GM21515 (cell line): ENCODE measurements around the gene KCTD12.
A peak's percentile ranks its signal among the peaks of the same experiment; 100 is the strongest.
"Not testable (repeated sequence)": the region's sequence is repeated elsewhere in the genome, so short reads cannot be mapped to it uniquely, and the experiment has no call there.

Experiments
- ATAC-seq: cut with Tn5 transposase; IDR thresholded peaks from one replicate; pipeline ENCODE4 v1.9.1; 2021; ENCODE audit not compliant: unreplicated experiment

KCTD12 gene

DNA sequence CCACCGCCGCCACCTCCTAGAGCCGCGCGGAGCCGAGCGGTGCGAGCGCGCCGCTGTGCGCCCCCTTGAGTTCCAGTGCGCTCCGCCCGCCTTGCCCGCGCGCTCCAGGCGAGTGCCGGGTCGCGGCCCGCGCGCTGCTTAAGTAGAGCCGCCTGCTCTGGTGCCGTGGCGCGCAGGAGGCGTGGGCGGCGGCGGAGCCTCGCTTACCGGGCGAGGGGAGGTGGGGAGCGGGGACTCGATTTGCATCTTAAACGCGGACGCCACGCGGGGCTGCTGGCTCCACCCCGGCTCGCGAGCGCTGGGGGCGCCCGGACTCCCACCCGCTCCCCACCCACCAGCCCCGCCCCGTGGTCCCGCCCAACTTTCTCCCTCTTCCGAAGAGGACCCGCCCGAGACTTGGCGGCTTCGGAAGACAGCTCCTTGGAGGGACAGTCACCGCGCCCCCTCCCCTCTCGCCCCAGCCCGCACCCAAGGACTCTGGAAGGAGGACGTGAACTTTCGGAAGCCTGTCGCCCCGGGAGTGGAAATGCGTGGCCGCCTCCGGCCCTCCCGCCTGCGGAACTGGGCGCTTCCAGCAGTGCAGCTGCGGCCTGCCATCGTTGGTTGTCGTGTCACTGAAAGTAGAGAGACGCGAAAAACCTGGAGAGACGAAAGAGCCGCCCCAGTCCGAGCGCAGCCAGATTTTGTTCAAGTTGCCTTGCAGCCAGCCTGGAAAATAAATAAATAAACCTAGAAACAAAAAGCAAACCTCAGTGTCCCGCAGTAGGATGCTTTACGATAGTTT, at the start of gene KCTD12:
Gene KCTD12 (minus strand): TSS at position 114 of the 784 bp plus-strand sequence. CDS start 257 bp downstream, outside the sequence.
- peak; percentile 68 for ATAC-seq

DNA sequence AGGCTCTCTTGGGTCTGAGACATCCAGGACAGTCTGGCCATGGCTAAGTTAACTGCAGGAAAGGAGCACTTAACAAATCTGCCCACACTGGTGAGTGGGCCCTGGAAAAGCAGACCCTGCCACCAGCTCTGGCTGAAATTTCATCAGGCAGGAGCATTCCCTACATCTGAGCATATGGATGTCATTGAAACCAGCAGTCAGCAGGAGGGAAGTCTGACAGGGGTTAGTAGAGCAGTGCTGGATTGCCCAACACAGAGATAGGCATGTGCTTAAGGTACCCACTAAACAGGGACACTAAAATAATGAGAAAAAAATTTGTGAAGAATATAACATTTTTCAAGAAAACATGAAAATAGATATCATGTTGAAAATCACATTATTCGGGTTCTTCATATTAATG, 48.5 kb upstream of the KCTD12 start:
- ATAC-seq = no peak

DNA sequence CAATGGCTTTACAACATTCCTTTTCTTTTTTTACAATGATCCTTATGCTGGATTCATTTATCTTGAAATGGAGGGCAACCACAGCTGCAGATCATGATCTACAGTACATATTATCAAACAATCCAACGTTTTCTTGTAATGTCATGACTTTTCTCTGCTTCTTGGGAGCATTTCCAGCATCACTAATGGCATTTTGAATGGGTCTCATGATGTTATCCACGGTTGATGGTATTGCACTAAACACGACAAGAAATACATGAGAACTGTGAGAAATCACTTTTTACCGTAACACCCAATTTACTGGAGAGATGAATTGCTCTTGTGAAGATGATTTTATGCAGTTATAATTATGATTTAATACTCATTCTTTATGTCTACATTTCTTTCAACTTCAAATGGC, 45.9 kb upstream of the KCTD12 start:
- ATAC-seq = no peak

DNA sequence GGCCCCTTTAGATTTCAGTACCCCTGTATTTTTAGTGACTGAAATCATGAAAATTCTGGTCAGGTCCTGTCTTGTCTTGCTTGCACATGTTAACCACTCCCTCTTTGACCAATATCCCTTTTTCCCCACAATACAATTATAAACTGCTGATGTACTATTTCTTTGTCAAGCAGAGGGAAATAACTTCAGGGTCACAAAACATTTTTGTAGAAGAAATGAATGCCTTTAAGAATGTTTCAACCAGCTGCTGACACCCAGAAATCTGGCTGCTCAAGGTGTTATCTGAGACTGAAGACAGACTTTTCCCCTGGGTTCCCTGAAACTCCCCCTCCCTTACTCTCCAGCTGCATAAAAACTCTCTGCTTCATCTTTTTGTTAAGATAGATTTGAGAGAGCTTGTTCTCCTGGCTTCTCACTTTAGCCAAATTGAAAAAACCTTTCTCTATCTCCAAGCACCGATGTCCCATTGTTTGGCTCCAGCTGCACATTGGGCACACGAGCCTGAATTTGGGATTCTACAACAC, 43.7 kb upstream of the KCTD12 start:
- ATAC-seq = no peak

DNA sequence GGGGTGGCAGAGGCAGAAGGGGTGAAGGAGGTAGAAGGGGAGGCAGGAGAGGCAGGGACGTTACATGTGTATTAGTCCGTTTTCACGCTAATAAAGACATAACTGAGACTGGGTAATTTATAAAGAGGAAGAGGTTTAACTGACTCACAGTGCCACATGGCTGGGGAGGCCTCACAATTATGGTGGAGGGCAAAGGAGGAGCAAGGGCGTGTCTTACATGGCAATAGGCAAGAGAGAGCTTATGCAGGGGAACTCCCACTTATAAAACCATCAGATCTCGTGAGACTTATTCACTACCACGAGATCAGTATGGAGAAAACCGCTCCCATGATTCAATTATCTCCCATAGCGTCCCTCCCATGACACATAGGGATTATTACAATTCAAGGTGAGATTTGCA, 43.1 kb upstream of the KCTD12 start:
- no peak for ATAC-seq

DNA sequence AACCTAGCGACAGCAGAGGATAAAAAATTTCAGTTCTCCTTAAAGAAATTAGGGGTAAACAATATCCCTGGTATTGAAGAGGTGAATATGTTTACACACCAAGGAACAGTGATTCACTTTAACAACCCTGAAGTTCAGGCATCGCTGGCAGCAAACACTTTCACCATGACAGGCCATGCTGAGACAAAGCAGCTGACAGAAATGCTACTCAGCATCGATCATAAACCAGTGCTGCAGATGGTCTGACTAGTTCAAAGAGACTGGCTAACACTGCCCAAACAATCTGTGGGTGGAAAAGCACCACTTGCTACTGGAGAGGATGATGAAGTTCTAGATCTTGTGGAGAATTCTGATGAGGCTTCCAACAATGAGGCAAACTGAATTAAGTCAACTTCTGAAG, 42.3 kb upstream of the KCTD12 start:
- no peak for ATAC-seq

DNA sequence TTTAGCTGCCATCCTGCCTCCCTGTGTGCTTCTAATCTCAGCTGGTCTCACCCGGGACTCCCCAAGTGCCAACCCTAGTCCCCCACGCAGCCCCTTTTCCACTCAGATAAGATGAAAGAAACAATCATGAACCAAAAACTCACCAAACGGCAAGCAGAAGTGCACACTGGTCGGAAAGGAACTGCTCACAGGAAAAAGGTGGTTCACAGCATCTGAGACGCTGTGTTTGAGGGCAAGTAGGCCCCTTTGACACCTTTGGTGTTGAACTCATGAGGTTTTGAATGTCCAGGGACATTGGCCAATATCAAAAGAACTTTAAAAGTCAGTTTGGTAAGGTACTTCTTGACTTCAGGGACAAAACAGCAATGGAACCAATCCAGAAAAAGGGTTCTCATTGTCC, 41.8 kb upstream of the KCTD12 start:
- no peak for ATAC-seq

DNA sequence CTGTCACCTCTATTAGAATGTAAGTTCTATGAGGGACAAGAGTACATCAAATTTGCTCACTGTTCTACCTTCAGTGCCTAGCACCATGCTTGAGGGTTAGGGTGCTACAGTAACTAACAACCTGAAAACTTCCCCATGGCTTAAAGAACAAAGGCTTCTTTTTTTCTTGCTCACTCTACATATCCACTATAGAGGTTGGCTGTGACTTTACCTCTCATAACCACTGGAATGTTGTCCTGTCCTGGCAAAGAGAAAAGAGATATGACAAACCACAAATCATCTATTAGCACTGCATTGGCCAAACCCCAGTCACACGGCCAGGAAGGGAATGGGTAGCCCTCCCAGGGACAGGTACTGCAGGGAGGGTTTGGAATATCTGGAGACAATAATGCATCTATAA, 38.9 kb upstream of the KCTD12 start:
- no peak for ATAC-seq

DNA sequence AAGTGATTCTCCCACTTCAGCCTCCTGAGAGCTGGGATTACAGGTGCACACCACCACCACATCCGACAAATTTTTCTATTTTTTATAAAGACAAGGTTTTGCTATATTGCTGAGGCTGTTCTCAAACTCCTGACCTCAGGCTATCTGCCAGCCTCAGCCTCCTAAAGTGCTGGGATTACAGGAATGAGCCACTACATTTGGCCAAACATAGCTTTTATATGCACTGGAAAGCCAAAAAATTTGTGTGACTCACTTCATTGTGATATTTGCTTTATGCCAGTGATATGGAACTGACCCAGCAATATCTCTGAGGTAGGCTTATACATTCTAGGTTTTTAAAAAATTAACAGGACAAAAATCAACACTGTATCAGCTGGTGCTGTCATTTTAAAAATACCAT, 35.3 kb upstream of the KCTD12 start:
- no peak for ATAC-seq

DNA sequence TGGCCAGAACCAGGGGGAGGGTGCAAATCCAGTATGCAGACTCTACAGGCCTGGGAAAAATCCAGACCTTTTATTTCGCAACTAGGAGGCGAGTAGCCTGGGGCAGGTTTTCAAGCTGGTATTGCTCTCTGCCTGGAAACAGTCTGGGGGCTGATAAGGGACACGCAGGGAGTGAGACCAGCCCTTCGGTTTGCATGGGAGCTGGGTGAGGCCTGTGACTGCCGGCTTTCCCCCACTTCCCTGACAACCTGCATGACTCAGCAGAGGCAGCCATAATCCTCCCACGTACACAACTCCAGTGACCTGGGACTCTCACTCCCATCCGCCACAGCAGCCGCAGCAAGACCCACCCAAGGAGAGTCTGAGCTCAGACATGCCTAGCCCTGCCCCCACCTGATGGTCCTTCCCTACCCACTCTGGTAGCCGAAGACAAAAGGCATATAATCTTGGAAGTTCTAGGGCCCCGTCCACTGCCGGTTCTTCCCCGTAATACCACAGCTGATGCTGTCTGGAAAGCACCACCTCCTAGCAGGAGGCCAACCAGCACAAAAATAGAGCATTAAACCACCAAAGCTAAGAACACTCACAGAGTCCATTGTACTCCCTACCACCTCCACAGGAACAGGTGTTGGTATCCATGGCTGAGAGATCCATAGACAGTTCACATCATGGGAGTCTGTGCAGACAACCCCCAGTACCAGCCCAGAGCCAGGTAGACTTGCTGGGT, 31.7 kb upstream of the KCTD12 start:
- ATAC-seq = not testable (repeated sequence)

DNA sequence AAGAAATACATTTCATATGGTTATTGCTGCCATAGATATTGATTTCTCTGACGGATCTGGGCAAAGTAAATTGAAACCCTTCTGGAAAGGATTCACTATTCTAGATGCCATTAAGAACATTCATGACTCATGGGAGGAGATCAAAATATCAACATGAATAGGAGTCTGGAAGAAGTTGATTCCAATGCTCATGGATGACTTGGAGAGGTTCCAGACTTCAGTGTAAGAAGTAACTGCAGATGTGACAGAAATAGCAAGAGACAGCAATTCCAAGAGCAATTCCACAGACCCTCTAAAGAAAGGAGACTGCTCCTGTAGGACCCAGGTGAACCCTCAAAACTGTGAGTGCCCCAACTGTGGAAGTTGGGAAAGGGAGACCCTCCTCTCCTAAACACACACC, 30.9 kb upstream of the KCTD12 start:
- ATAC-seq = no peak

DNA sequence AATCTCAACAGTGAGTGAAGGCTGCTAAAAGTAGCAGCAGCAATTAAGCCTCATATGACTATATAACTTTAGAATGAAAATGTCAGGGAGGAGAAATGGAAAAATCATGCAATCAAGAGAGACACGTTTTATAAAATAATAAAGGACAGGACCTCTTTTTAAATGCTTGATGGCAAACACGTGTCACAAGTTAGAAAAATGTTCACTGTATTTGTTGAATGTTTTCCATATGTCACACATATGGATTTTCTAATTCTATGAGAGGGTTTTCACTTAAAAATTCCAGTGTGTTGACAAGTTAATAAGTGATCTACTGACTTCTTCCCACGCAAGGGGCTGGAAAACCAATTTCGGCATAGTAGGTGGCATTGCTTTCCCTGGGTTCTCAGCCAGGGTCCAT, 27.7 kb upstream of the KCTD12 start:
- ATAC-seq = no peak

DNA sequence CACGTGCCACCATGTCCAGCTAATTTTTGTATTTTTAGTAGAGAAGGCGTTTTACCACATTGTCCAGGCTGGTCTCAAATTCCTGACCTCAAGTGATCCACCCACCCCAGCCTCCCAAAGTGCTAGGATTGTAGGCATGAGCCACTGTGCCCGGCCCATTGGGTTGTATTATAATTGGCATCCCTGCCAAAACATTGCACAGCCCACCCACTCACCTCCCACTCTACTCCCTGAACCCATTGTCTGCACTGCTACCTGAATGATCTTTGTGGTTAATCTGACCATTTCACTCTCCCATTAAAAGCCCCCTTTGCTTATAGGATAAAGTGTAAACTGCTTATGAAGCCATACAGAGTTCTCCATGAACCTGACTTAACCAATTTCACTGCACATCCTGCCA, 26.3 kb upstream of the KCTD12 start:
- ATAC-seq = no peak

DNA sequence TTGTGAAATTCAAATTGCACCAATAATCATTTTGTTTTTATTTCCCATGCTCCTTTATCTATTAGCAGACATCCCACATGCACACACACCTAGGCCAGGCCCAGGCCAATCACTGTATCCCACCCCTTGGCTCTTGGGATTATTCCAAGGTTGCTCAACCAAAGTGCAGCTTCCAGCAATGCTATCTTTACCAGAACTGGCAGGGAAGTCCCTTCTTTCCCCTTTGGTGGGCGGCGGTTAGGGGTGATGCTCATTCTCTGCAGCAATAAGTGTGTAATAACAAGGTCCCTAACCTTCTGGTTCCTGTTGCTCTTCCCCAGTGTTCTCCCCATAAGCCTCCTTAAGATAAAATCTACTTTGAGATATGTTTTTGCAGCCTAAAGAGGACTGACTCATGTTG, 18.3 kb upstream of the KCTD12 start:
- ATAC-seq = no peak

DNA sequence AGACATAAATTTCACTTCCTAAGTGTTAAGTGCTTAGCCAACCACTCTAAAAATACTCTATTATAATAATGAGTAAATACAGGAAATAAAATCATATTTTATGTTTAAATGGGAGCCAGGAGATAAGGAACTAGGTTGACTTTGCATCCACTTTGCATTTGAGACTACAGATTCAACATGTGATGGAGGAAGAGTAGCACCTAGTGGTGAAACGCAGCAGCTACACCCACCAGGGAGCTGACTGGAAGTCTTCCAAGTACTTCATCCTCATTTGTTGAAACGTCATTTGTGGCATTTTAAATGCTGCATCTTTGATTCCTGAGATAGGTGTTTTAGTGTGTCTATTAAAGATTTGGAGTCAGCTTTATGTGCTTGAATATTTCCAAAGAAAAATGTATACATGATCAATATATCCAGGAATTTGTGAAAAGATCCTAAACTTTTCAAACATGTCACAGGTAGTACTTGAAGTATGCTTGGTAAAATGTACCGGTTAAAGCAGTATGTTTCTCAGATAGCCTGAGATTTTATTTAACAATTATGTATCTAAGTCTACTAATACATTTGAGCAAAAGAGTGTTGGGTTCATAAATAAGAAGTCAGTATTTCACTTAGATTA, 17.4 kb upstream of the KCTD12 start:
- peak; percentile 95 for ATAC-seq

DNA sequence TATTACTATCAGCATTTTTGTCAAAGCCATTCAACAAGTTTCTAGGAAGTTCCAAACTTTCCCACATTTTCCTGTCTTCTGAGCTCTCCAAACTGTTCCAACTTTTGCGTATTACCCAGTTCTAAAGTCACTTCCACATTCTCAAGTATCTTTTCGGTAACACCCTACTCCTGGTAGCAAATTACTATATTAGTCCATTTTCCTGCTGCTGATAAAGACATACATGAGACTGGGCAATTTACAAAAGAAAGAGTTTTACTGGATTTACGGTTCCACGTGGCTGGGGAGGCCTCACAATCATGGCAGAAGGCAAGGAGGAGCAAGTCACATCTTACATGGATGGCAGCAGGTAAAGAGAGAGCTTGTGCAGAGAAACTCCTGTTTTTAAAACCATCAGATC, 12.9 kb upstream of the KCTD12 start:
- ATAC-seq = not testable (repeated sequence)

DNA sequence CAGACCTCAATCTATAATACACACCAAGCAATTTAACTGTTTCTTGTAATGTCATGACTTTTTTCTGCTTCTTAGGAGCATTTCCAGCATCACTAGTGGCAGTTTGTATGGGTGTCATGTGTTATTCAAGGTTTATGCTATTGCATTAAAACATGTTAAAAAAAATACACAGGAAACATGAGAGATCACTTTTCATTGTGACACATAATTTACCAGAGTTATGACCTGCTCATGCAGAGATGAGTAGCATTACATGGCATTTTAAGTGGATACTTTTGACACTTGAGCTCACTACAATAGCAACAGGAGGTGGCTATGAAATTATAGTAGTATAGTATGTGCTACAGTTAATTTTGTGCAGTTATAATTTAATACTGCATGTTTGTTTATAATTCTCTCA, 11.0 kb upstream of the KCTD12 start:
- ATAC-seq = not testable (repeated sequence)

DNA sequence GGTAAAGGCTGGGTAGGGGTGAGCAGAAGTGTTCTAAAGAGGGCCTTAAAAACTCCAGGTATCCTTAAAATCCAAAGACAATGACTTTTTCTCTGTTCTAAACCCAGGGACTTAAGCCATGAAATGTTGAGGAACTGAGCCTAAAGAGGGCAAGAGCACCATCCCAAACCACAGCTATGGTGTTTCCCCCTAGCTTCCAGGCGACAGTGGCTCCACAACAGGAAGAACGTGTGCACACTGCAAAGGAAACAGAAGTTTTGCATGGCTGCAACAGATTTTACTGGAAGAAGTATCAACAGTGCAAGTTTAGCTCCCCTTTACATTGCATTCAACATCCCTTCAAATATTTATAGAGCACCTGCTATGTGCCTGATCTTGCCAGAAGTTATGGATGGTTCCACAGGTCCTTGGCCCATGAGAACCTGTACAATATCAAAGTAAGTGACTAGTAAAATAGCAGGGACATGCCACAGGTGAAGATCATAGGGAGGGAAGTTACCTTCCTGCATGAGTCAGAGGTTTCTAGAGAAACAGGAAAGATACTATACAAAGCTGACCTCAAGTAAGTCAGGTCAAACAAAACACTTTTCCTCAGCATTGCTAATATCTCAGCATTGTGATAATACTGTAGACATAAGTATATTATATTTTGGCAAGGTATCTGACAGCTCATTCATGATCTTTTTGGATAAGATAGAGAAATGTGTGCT, 8.4 kb upstream of the KCTD12 start:
- ATAC-seq = no peak

DNA sequence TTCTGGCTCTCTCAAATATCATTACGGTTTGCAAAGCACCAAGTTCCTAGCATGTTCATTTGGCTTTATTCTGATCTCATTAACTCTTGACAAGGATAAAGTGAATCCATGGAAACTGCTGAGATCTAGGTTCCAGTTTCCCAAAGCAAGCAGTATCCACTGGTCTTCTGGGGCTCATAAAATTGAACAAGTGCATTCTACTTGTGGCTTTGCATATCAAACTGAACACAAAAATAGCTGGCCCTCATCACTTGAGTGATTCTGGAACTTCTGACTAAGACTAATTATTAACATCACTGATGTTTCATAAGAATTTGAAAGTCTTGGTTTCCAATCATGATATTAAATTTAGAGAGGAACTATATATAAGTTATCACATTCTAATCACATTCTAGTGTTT, 6.3 kb upstream of the KCTD12 start:
- ATAC-seq = no peak

DNA sequence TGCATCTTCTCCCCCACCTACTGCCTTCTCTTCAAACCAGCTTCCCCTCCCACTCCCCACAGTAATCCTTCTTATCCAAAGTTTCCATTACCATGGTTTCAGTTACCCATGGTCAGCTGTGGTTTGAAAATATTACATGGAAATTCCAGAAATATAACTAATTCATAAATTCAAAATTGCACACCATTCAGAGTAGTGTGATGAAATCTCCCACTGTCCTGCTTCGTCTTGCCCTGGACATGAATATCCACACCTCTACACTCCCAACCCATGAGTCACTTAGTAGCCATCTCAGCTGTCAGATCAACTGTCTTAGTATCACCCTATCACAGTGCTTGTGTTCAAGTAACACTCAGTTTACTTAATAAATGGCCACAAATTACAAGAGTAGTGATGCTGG, 3.8 kb upstream of the KCTD12 start:
- ATAC-seq = no peak

DNA sequence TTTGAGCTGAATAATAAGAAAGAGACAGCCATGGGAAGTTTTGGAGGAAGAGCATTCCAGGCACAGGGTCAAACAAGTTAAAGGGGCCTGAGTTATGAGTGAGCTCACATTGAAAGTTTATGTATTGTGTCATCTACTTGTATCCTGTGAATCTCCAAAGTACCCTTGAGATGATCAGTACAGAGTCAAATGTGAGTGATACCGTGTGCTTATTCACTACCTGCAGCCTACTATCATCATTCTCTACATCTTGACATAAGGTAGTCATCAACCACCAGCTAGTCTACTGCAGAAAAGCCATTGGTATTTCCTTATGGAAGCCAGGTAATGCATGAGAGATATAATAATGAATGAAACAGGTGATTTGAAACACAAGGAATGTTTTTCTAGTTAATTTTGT, 3.0 kb upstream of the KCTD12 start:
- no peak for ATAC-seq
